H1 (cell line): Measurements from ENCODE around the gene DDX4. TPM values are rescaled to one million over a fixed set of nuclear protein-coding genes. Genes with fewer than 3 reads are reported as not detected.

ENCODE experiments used
- ATF2 ChIP-seq: IDR thresholded peaks from 2 replicates; pipeline ENCODE4 v1.6.1; 2012; ENCODE audit warnings: low read length, inconsistent platforms
- MAFK ChIP-seq: IDR thresholded peaks from 2 replicates; pipeline ENCODE4 v1.6.1; 2012; ENCODE audit warnings: low read depth, mild to moderate bottlenecking, improper control_type of control experiment, low read length
- SP1 ChIP-seq: IDR thresholded peaks from 2 replicates; pipeline ENCODE4 v1.6.1; 2011; ENCODE audit warnings: low read depth, low read length
- TBP ChIP-seq: IDR thresholded peaks from 2 replicates; pipeline ENCODE4 v1.6.1; 2011; ENCODE audit warnings: low read depth, low read length, improper control_type of control experiment
- polyA plus RNA-seq, 7 experiments: library from polyadenylated mRNA; depleted of rRNA in 3 of 7; stranded (reverse) in 5 of 7; unstranded in 2 of 7; fragments of >200 nt in 5 of 7; fragments of 200-250 nt in 2 of 7; gene quantifications; 1 replicate in 5 of 7; 2 replicates in 1 of 7; 4 replicates in 1 of 7; pipeline versions ENCODE4 v1.2.1 to v1.2.3, GENCODE V29; 2011 to 2013; ENCODE audit warnings: missing spikeins in 2 of 7, mixed read lengths in 2 of 7
- total RNA-seq: library from RNA; stranded (reverse); fragmentation: NEBNext Ultra II Directional; extraction: Animal tissue kit (Norgen Biotek cat#: 25700); gene quantifications from 2 replicates; pipeline ENCODE4 v1.2.1, GENCODE V29; 2021

Gene DDX4
- total and polyA plus RNA-seq, 2 of the 8 experiments (the other 6 are each of a cell fraction or from before 2014, with no cell fraction given) = 0.15 TPM; not detected in 1

- TF ChIP-seq TBP (no peak), MAFK (no peak), SP1 (no peak), ATF2 (no peak)
Measured at GRCh38 chr5:55817030-55817429, 79.2 kb downstream of the DDX4 start (continued).
